ENCODE data around the gene ANKAR. TPM values are rescaled to one million over a fixed set of nuclear protein-coding genes. Genes with fewer than 3 reads are reported as not detected.

ANKAR gene
- total RNA-seq, 1 donor from 2014 or later: 17.4 TPM

- Histone ChIP-seq H3K4me1 (peaks cover 16% of the 10 kb centered on the region), H3K36me3 (no peaks in the 10 kb centered on the region), H3K27me3 (no peaks in the 10 kb centered on the region), H3K27ac (no peak overlapping the region), H3K4me3 (no peak overlapping the region), H3K9me3 (no peaks in the 10 kb centered on the region)
- TF ChIP-seq POLR2A (IDR thresholded peaks at IDR 0.05) (no peak), POLR2AphosphoS5 (IDR thresholded peaks at IDR 0.05; ENCODE audit: insufficient read depth in 1 of 2, low read depth in 1 of 2) (no peak)
- TF ChIP-seq, protein P1, sequence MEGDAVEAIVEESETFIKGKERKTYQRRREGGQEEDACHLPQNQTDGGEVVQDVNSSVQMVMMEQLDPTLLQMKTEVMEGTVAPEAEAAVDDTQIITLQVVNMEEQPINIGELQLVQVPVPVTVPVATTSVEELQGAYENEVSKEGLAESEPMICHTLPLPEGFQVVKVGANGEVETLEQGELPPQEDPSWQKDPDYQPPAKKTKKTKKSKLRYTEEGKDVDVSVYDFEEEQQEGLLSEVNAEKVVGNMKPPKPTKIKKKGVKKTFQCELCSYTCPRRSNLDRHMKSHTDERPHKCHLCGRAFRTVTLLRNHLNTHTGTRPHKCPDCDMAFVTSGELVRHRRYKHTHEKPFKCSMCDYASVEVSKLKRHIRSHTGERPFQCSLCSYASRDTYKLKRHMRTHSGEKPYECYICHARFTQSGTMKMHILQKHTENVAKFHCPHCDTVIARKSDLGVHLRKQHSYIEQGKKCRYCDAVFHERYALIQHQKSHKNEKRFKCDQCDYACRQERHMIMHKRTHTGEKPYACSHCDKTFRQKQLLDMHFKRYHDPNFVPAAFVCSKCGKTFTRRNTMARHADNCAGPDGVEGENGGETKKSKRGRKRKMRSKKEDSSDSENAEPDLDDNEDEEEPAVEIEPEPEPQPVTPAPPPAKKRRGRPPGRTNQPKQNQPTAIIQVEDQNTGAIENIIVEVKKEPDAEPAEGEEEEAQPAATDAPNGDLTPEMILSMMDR (IDR thresholded peaks at IDR 0.05): no peak
- intact Hi-C loops (cut with DNase I): no loop called here
- no peak for DNase-seq (ENCODE audit: extremely low spot score in 2 of 2)
Measured at GRCh38 chr2:189658306-189659212, 15.9 kb upstream of the ANKAR start.

- no peak for DNase-seq (ENCODE audit: extremely low spot score in 2 of 2)
- TF ChIP-seq, protein P1 (IDR thresholded peaks at IDR 0.05): no peak
- TF ChIP-seq POLR2A (IDR thresholded peaks at IDR 0.05) (no peak), POLR2AphosphoS5 (IDR thresholded peaks at IDR 0.05; ENCODE audit: insufficient read depth in 1 of 2, low read depth in 1 of 2) (no peak)
- Histone ChIP-seq H3K9me3 (no peaks in the 10 kb centered on the region), H3K27me3 (no peaks in the 10 kb centered on the region), H3K36me3 (no peaks in the 10 kb centered on the region), H3K4me1 (peaks cover 25% of the 10 kb centered on the region), H3K4me3 (no peak overlapping the region), H3K27ac (no peak overlapping the region)
- intact Hi-C loops (cut with DNase I): loop anchor here (5.0 kb wide), 1 partner anchor 38 kb away; no protein-coding TSS in a partner anchor
Measured at GRCh38 chr2:189659734-189660133, 14.7 kb upstream of the ANKAR start.

DNA sequence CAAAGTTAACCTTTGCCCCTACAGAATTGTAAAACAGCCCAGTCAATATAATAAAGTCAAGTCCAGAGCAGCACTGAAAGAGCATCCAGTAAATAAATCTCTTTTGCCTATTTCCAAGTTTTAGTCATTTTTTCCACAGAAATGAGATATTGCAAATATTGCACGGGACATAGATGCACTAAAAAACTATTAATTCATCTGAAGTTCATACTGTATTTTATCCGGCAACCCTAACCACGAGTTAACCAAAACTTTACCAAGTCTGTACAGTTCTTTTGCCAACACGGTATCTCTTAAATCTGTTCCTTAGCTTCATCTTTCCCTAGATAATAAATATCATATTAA lies 13.7 kb upstream of the ANKAR start:
- Histone ChIP-seq H3K4me1 (peaks cover 25% of the 10 kb centered on the region), H3K9me3 (no peaks in the 10 kb centered on the region), H3K4me3 (no peak overlapping the region), H3K27ac (peak overlapping the region; percentile 91), H3K36me3 (no peaks in the 10 kb centered on the region), H3K27me3 (no peaks in the 10 kb centered on the region)
- intact Hi-C loops (cut with DNase I): loop anchor here (5.0 kb wide), 1 partner anchor 37 kb away; no protein-coding TSS in a partner anchor
- TF ChIP-seq, protein P1 (IDR thresholded peaks at IDR 0.05): no peak
- TF ChIP-seq POLR2AphosphoS5 (IDR thresholded peaks at IDR 0.05; ENCODE audit: insufficient read depth in 1 of 2, low read depth in 1 of 2) (no peak), POLR2A (IDR thresholded peaks at IDR 0.05) (no peak)
- no peak for DNase-seq (ENCODE audit: extremely low spot score in 2 of 2)

- H3K9me3 ChIP-seq: no peaks in the 10 kb centered on the region
- H3K36me3 ChIP-seq: no peaks in the 10 kb centered on the region
- peak; percentile 98 to 100 for TF ChIP-seq POLR2AphosphoS5 (IDR thresholded peaks at IDR 0.05; ENCODE audit: insufficient read depth in 1 of 2, low read depth in 1 of 2)
- peak in 1 of 2 donors; percentile 79 for TF ChIP-seq POLR2A (IDR thresholded peaks at IDR 0.05)
- TF ChIP-seq, protein P1 (IDR thresholded peaks at IDR 0.05): peak; percentile 87 to 99 (median 96)
- H3K4me3 ChIP-seq: peak within 1 kb of the TSS; percentile 70 to 91
- H3K27me3 ChIP-seq: no peaks in the 10 kb centered on the region
- H3K27ac ChIP-seq: peak within 1 kb of the TSS; percentile 91
- peaks cover 25% of the 10 kb centered on the region for H3K4me1 ChIP-seq
- intact Hi-C loops (cut with DNase I): loop anchor here (5.0 kb wide), 1 partner anchor 36 kb away; no protein-coding TSS in a partner anchor
- DNase-seq (ENCODE audit: extremely low spot score in 2 of 2): peak; percentile 98 to 99
Measured at GRCh38 chr2:189661148-189661956, 13.1 kb upstream of the ANKAR start, which contains the start of gene ASNSD1. Gene ASNSD1 (plus strand): TSS chr2:189661459. CDS start chr2:189666133, 4,674 bp downstream.
